ENCODE results near the gene EPB41L3.
"Not testable (repeated sequence)": the region's sequence is repeated elsewhere in the genome, so short reads cannot be mapped to it uniquely, and the experiment has no call there.

EPB41L3 gene

DNA sequence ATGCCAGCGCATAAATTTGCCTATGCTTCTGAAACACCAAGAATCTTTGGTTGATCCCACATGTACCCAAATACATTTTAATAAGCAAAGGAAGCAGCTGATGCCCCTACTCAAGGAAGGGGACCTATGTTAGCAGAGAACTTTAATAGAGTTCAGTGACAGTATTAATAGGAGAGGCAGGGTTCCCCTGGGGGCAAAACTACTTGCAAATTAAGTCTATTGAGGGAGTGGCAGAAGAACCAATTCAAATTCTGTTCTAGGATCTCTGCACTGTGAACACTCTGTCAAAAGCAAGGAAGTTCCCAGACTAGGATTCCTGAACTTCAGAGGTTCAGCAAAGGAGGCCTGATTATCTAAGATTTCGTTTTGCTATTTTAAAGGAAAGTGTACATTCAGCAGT, 47.5 kb downstream of the EPB41L3 start:
- no peak for DNase-seq (ENCODE audit: low spot score)

DNA sequence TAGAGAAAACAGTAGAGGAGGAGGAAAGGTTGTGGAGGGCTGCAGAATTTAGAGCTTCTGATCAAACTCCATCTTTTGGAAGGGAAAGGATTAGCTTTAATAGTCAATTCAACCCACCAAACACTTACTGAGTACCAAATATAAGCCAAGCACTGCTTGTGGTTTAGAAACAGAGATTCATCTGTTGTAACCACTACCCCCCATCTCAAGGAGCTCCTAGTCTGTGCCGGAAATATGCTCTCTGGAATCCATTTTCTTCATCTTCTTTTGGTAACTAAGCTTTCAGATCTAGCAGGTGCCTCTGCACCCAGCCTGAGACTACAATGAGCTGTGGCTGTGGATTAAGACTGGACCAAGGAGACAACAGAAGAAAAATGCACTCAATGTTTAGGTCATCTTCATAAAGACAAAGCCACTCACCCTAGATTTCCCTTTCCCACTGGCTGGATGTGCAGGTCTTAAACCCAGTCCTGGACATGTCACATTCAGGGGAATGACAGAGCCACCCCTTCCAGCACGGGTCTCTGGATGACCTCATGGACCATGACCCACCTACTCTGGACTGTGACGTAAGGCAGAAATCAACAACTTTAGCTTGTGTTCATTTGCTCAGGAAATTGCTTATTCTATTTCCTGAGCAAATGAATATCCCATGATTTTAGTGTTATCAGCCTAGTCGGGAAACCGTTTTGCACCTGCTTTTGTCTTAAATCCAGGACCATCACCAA, 52.9 kb downstream of the EPB41L3 start:
- no peak for DNase-seq (ENCODE audit: low spot score)

DNA sequence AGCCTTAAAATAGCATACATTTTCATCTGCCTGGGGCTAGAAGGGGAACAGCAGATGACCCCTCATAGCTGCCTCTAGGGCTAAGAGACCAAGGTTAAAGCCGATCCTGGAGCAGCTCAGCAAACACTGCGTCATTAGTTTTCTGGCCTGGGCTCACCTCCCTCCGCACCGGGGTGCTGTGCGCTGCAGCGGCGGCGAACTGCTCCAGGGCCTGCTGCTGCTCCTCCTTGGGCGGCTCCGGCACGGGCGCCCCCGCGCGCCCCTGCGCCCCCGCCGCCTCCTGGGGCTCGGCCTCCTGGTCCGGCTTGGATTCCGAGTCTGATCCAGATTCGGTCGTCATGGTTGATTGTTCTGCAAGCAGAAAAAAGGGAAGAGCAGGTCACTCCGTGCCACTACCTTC, 55.0 kb downstream of the EPB41L3 start:
- DNase-seq (ENCODE audit: low spot score) = no peak

DNA sequence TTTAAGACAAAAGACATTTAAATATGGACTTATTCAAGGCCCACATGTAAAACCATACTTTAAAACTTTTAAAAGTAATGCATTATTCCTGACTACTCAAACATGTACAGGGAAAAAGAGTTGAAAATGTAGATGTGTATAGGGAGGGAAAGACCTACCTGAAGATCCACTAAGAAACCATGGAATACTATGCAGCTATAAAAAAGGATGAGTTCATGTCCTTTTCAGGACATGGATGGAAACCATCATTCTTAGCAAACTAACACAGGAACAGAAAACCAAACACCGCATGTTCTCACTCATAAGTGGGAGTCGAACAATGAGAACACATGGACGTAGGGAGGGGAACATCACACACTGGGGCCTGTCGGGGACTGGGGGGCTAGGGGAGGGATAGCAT, 55.8 kb downstream of the EPB41L3 start:
- not testable (repeated sequence) for DNase-seq (ENCODE audit: low spot score)

DNA sequence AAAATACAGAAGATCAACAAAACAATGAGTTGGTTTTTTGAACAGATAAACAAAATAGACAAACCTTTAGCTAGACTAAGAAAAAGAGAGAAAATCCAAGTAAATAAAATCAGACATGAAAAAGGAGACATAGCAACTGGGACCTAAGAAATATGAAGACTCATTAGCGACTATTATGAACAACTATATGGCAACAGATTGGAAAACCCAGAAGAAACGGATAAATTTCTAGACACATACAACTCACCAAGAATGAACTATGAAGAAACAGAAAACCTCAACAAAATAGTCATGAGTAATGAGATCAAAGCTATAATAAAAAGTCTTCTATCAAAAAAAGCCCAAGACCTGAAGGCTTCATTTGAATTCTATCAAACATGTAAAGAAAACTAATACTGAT, 59.3 kb downstream of the EPB41L3 start:
- no peak for DNase-seq (ENCODE audit: low spot score)

DNA sequence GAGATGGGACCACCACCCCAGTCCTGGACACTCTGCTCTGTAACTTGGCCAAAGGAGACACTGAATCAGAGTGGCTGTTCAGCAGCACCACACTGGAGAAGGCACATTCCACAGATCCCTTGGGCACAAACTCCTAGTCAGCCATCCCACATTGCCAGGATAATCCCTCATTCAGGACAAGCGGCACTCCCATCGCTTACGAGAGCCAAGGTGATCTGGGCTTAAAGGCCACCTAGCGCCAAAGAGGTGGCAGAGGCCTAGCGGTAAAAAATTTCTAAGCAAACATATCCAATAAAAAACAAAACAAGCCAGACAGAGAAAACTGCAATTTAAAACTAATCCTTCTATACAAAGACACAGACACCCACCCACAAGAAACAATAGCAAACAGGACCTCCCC, 62.2 kb downstream of the EPB41L3 start:
- DNase-seq (ENCODE audit: low spot score) = no peak

DNA sequence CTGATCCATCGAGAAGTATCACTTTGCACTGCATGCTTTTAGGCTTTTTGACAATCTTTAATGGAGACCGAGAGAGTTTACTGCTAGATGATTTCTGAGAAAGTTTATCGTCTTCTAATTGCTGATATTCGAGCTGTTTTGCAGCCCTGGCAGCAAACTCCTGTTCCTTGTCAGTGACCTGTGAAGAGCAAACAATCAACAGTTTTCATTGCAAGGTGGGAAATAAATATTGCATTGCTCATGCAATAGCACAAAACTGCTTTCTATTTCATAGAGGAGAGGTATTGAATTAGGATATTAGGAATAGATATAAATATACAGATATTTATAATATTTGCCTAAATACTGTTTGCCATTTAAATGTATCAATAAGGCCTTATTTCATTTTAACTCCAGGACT, 65.5 kb downstream of the EPB41L3 start:
- DNase-seq (ENCODE audit: low spot score) = no peak

DNA sequence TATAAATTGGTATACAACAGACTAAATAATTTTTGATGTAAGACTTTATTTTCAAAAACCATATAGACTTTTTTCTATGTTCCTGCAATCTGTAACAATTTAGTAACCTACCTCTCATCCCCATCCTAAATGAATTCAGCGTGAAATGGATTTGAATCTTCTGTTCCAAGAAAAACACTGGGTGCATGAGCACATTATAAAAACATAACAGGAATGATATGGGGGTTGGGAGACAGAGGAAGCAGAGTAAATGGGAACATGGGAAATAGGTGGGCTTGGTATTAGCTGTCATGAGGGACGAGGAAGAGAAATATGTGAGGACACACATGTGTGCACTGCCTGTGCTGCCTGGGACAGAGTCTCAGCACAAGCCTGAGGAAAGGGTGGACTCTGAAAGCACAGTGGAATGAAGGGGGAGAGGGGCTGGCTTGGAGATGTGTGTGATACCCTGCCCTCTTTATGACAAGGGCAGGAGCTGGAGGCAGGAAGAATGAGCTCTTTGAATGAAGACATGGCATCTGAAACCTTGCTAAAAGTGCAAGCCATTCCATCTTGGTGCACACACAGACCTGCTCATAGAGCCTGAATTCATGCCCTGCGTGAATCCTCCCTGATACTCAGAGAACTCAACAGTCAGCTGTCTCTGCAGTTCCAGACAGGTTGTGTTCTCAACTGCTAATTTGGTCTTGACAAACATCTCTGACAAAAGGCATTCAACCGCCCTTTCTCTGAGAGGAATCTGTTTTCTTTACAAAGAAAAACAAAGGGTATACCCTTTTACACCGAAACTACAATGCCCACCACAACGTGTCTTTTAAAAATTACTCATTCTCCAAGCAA, 66.6 kb downstream of the EPB41L3 start:
- DNase-seq (ENCODE audit: low spot score) = no peak

DNA sequence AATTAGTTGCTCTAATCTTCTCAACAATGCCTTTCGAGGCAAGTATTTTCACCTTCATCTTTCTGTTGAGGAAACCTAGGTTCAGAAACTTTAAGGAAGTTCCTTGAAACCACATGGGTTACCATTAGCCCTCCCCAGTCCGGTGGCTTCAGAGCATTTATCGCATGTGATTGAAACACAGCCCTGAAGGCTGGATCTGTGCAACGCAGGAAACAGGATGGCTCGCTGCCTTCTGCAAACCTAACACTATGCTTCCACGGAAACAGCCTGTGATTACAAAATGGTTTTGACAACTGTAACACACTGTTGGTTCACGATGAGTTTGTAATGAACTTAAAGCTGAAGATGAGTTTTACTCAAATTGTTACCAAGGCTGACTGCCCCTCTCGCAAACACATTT, 68.5 kb downstream of the EPB41L3 start:
- no peak for DNase-seq (ENCODE audit: low spot score)

DNA sequence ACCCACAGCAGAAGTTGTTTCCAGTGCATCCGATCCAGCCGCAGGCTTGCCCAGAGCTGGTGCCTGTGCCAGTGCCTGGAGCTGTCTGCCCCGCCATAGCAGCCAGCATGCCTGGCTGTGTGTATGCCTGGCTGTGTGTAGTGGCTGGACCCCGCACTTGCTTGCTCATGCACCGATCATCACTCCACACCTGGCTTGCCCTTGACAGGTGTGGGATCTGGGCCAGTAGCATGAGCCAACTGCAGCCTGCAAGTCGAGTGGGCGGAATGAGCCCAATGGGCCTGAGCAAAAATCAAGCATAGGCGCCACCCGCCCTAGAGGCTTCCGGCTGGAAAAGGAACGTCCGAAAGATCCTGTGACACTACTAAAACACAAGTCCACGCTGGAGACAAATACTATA, 74.5 kb downstream of the EPB41L3 start:
- no peak for DNase-seq (ENCODE audit: low spot score)

DNA sequence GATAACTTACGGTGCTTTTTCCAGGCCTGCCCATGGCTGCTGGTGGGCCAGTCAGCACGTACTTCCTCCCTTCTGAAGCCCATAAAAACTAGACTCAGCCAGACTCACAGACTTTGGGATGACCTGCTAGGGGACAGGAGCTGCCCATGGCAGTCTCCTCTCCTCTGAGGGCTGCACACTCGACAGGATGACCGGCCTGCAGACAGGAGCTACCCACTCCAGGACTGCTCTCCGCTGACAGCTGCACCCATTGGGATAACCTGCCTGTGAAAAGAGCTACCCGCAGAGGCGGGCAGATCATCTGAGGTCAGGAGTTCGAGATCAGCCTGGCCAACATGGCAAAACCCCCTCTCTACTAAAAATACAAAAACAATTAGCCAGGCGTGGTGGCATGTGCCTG, 75.4 kb downstream of the EPB41L3 start:
- DNase-seq (ENCODE audit: low spot score) = no peak

DNA sequence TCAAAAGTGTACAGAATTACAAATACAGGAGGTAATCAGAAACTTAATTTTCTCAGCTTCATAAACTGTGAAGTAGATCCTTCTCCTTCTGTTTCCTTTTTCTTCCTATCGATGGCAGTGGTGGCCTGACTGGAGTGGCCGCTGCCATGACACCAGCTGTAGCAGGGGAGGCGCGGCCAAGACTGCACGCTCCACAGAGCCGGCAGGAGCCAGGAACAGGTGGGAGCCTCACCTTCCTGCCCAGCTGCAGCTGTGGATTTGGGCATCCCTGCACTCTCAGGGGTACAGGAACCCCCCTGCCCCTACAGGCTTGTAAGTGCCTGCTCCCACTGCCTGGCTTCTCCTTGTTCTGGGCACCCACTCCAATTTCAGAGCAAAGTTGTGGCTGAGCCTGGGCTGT, 76.1 kb downstream of the EPB41L3 start:
- DNase-seq (ENCODE audit: low spot score) = no peak

DNA sequence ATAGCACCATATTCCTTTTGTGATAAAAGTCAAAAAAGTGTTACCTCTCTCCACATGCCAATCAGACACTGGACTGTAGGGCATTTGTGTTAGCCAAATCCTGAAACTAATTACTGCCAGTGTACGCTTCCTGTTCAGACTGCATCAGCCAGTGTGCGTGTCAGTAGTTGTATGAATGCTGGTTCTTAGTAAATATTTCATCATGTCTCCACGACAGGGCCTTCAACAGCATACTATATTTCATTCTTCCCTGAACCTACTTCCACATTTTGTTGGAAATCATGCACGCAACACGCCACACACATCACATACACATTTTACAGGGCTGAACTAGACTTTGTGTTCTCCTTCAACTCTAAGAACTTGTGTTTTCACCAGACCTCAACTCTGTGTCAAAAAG, 77.5 kb downstream of the EPB41L3 start:
- no peak for DNase-seq (ENCODE audit: low spot score)

DNA sequence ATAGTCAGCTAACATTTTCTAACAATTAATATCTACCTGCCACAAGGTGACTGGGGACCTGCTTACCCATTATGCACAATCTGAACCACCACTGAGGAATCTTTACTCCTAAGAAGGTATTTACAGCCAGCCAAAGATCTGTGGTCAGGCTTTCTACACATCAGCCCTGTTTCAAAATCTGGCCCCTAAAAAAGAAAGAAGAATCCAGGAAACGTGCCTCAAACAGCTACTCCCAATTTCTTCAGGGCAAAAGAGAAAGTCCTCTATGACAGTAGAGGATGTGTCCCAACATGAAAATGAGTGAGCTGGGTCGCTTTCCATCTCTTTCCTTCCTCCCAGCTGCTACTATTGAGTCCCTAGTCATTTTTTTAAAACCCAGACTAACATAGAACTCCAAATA, 79.5 kb downstream of the EPB41L3 start:
- DNase-seq (ENCODE audit: low spot score) = no peak

DNA sequence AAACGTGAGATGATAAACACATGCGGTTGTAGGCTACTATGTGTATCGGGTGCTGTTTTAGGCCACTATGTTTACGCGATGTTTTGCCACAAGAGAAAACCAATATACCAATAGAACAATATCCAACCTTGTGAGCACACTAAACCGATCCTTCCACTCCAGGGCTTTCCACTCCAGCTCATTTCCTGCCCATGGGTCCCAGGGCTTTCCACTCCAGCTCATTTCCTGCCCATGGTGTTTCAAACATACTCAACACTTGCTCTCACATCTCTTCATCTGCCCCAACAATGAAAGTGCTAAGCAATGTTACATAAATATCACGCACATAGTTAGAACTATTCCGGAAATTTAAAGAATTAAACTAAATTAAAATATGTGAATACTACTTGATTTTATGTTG, 80.0 kb downstream of the EPB41L3 start:
- no peak for DNase-seq (ENCODE audit: low spot score)

DNA sequence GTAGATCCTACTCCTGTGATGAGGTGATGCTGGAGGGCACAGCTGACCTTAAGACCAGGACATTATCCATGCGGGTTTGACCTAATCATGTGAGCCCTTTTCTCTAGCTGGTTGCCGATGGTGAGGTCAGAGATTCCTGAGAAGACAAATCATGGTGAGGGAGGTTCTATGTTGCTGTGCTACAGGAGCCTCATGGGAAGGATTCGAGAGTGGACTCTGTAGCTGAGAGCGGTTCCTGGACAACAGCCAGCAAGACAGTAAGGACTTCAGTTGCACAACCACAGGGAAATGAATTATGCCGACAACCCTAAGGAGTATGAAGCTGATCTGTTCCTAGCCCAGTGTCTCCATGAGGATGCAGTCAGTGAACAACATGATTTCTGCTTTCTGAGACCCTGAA, 80.4 kb downstream of the EPB41L3 start:
- DNase-seq (ENCODE audit: low spot score) = no peak

DNA sequence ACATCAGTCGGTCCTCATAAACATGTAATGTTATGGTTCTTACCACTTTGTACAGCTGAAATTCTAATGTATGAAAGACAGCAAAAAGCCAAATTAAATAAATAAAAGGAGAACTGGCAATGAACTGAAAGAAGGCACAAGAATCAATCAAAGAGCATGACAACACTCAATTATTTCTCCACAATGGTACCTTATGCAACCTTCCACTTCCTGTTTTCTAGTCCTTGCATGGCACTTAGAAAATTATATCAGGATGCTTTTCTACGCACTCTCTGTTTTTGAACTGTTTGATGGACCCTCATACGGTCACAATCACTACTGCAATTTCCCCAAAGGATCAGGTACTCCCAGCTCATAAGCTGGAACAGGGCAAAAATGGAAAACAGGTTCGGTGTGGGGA, 81.6 kb downstream of the EPB41L3 start:
- no peak for DNase-seq (ENCODE audit: low spot score)

DNA sequence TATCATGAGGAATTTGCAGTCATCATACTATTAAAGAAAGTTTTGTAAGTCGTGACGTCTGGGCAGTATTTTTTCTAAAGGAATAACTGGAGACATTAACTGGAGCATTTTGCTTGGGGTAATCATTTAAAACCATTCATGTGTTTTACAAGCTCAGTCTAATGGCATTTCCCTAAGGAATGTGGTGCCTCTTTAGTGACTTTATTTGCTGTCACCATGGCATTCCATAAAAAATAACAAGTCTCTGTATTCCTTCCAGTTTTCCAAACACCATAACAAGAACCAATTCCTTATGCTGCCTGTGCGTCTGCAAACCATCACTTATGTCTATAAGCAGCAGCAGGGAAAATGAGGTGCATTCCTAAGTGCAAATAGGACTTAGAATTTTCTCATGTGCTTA, 82.8 kb downstream of the EPB41L3 start:
- no peak for DNase-seq (ENCODE audit: low spot score)

DNA sequence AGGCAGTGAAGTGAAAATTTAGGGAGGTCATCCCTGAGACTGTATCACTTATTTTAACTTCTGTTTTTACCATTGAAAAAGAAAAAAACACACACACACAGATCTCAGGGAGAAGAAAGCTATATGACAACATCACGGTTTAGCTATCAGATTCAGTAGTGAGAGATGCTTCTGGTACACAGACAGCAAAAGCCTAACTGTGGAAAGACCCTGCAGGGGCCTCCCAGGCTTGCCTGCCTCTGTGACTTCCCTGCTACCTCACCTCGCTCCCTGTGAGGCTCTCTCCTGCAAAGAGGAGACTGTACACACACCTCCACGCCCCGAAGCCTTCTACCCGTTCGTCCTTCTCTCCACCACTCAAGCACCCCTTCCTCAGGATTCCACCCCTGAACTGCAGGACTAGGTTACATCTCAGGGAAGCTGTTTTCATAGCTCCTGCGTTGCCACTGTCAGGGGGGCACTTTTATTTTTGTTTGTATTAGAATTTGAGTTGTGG, 86.3 kb downstream of the EPB41L3 start:
- DNase-seq (ENCODE audit: low spot score) = no peak

DNA sequence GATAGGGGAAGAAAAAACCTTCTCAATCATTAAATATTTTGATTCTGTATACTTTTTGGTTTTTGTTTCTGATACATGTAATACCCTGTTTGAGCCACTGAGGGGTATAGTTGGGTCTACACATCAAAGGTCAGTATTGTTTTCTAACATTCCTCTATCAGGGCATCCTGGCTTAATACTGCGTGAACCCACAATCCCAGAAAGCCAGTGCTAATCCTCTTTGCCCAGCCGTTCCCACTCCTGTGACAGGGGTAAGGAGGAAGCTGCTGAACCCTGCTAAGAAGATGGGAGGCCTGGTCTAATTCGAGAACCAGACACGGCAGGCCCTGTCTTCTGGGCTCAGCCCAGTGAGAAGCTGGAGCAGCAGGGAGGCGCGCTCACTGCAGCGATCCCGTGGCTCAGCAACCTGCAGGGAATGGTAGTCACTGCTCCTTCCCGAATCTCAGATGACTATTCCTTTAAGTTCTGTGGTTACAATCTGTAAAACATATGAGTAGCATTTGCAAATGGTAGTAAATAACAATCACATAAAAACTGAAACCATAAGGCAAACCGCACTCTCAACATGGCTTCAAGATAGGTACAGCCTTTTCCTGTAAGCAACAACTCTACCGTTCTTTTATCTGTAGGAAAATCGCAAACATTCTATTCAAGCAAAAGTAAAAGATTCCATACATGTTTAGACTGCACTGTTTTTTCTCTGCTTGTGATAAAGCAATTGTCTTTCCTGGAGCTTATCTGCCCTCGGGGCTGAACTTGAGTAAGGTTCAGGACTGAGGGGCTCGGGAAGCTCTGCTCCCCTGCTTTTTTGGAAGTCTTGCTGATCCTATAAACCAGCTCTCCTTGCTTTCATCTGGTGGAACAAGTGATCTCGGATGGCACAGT, 87.0 kb downstream of the EPB41L3 start:
- DNase-seq (ENCODE audit: low spot score) = no peak

DNA sequence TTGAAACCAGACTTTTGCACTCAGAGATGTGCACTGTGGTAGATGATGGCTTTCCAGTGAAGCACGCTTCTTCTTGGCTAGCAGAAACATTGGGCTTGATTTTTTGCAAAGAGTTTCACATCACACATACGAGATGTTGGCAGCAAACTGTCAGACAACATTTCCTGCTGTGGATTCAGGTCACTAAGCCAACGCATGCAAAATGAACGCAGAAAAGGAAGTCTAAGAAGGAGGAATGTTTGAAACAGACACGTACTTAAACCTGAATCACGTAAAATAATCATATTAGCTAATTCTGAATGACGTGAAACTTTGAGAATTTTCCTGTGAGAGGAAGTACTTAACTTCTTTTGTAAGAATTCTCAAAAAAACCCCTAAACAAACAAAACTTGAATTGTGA, 88.1 kb downstream of the EPB41L3 start:
- no peak for DNase-seq (ENCODE audit: low spot score)

DNA sequence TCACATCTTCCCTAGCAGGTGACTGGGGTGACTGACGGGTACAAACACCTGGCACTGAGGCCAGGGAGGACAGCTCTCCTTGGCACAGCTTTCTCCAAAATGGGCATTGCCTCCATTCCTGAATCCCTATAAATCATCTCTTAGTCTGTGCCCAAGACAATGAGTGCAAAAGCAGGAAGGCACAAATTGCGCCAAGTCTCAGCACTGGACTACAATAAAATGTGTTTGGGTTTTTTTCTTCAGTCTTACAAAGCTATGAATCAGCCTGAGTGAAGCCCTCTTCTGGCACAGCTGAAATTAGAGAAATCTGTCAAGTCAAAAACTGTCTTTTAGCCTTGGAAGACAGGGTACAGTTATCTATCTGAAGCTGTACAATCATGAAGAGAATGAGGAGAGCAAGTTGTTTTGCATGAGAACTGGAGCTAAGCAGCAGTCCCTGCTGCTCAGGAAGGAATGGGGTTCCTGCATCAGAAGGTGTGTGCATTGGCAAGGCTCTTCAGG, 90.8 kb downstream of the EPB41L3 start:
- no peak for DNase-seq (ENCODE audit: low spot score)
